ENCODE measurements around the gene TMEM91. TPM values are rescaled to one million over a fixed set of nuclear protein-coding genes. Genes with fewer than 3 reads are reported as not detected.

TMEM91 gene
- total RNA-seq, 1 donor from 2014 or later: 8.1 TPM

GRCh38 chr19:41351339-41352245 is 24.7 kb upstream of the TMEM91 start:
- Mint-ChIP-seq H3K27me3 (peaks cover 59% of the 10 kb centered on the region), H3K27ac (peak overlapping the region; percentile 48), H3K36me3 (peaks cover 5% of the 10 kb centered on the region), H3K4me1 (ENCODE audit: unreplicated experiment) (peaks cover 20% of the 10 kb centered on the region), H3K4me3 (peak overlapping the region; percentile 90), H3K9me3 (no peaks in the 10 kb centered on the region)
- no peak for DNase-seq (ENCODE audit: extremely low spot score, unreplicated experiment)
- TF ChIP-seq CTCF (conservative IDR thresholded peaks at IDR 0.05): no peak

GRCh38 chr19:41352279-41352608 is 24.1 kb upstream of the TMEM91 start:
- no peaks in the 10 kb centered on the region for H3K9me3 Mint-ChIP-seq
- peaks cover 59% of the 10 kb centered on the region for H3K27me3 Mint-ChIP-seq
- no peak for DNase-seq (ENCODE audit: extremely low spot score, unreplicated experiment)
- peak overlapping the region; percentile 48 for H3K27ac Mint-ChIP-seq
- peaks cover 20% of the 10 kb centered on the region for H3K4me1 Mint-ChIP-seq (ENCODE audit: unreplicated experiment)
- no peak for TF ChIP-seq CTCF (conservative IDR thresholded peaks at IDR 0.05)
- peak overlapping the region; percentile 90 for H3K4me3 Mint-ChIP-seq
- H3K36me3 Mint-ChIP-seq: peaks cover 5% of the 10 kb centered on the region

GRCh38 chr19:41352609-41353465 is 23.5 kb upstream of the TMEM91 start:
- no peak overlapping the region for H3K27ac Mint-ChIP-seq
- H3K36me3 Mint-ChIP-seq: peaks cover 5% of the 10 kb centered on the region
- TF ChIP-seq CTCF (conservative IDR thresholded peaks at IDR 0.05): peak; percentile 33
- no peaks in the 10 kb centered on the region for H3K9me3 Mint-ChIP-seq
- H3K4me3 Mint-ChIP-seq: peak overlapping the region; percentile 90
- H3K27me3 Mint-ChIP-seq: peaks cover 59% of the 10 kb centered on the region
- H3K4me1 Mint-ChIP-seq (ENCODE audit: unreplicated experiment): peaks cover 20% of the 10 kb centered on the region
- peak; percentile 76 for DNase-seq (ENCODE audit: extremely low spot score, unreplicated experiment)

- DNase-seq (ENCODE audit: extremely low spot score, unreplicated experiment): peak; percentile 80
- no peaks in the 10 kb centered on the region for H3K9me3 Mint-ChIP-seq
- peaks cover 5% of the 10 kb centered on the region for H3K36me3 Mint-ChIP-seq
- TF ChIP-seq CTCF (conservative IDR thresholded peaks at IDR 0.05): peak; percentile 93
- H3K4me1 Mint-ChIP-seq (ENCODE audit: unreplicated experiment): peaks cover 20% of the 10 kb centered on the region
- peak within 1 kb of the TSS; percentile 90 for H3K4me3 Mint-ChIP-seq
- peaks cover 55% of the 10 kb centered on the region for H3K27me3 Mint-ChIP-seq
- H3K27ac Mint-ChIP-seq: no peak within 1 kb of the TSS
Measured at GRCh38 chr19:41353466-41354342, 22.6 kb upstream of the TMEM91 start, which contains the start of gene TGFB1. TGFB1 (minus strand) TSS chr19:41353922; CDS start chr19:41353044, 878 bp downstream.
